ENCODE results near the gene KCTD1. TPM values are rescaled to one million over a fixed set of nuclear protein-coding genes. Genes with fewer than 3 reads are reported as not detected.

Gene KCTD1
- total and polyA plus RNA-seq, 2 donors (not counting 1 experiment from before 2014, with no cell fraction given): 2.3 to 5.0 TPM

DNA sequence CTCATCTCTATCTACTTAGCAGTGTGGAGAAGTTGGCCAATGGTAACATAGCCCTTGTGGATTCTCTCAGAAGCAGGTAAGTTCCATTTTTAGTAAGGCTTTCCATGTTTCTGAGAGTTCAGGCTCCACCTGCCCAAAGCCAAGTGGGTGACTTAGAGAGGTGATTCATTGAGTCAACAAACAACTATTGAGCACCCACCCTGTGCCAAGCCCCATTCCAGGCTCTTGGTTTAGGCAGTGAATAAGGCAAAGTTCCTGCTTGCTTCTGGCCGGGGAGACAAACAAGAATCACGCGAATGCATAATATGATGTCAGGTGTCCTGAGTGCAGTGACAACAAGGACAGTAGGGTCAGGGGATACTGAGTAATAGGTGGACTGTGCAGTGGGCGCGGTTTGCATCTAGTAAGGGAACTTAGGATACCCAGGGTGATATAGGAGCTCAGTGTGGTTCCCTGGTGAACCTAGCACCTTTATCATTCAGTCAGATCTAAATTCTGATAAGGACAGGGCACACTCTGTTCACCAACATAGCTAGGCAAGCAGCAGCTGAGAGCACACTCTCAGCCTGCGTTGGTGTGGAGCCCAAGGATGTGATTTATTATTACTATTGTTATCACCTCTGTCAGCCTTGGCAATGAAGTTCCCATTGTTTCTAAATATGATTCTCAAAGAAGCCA, 31.7 kb upstream of the KCTD1 start:
- H2AFZ ChIP-seq (ENCODE audit: insufficient read depth, low read depth, low read length, poor library complexity, severe bottlenecking): no peak overlapping the region
- 92% methylated on average over 5 of the region's 6 CpGs for WGBS (ENCODE audit: insufficient coverage)
- H3K27ac ChIP-seq (ENCODE audit: low read length in 2 of 2): no peak overlapping the region
- CTCF ChIA-PET: no interaction called here
- Mint-ChIP-seq H3K9me3 (ENCODE audit: insufficient read depth) (no peaks in the 10 kb centered on the region), H3K4me3 (no peak overlapping the region), H3K4me1 (peaks cover 10% of the 10 kb centered on the region), H3K27ac (no peak overlapping the region), H3K27me3 (peaks cover 37% of the 10 kb centered on the region)
- no peak overlapping the region for H3K4me2 ChIP-seq (replicated peaks; ENCODE audit: low read depth, low read length, poor library complexity, severe bottlenecking)
- intact Hi-C loops (cut with micrococcal nuclease): no loop called here
- DNase-seq (no peak), ATAC-seq (ENCODE audit: low read depth) (no peak)
- H3K4me1 ChIP-seq (ENCODE audit: control insufficient read depth in 2 of 2, insufficient read depth in 2 of 2, low read length in 2 of 2): peaks cover 3 to 7% of the 10 kb centered on the region in 2 donors
- no peak overlapping the region for H3K4me3 ChIP-seq (ENCODE audit: control extremely low read depth in 1 of 5, extremely low read depth in 1 of 5, insufficient read depth in 1 of 5, low read depth in 2 of 5, low read length in 4 of 5)
- no peaks in the 10 kb centered on the region for H3K36me3 ChIP-seq (replicated peaks in 1 of 2; ENCODE audit: control extremely low read depth in 1 of 2, control insufficient read depth in 1 of 2, extremely low read depth in 1 of 2, insufficient read depth in 2 of 2, low read length in 1 of 2)
- no peaks in the 10 kb centered on the region for H3K9me3 ChIP-seq (ENCODE audit: control extremely low read depth in 1 of 3, control insufficient read depth in 2 of 3, insufficient read depth in 1 of 3, low read length in 2 of 3)
- peaks cover 0 to 25% (median 15%) of the 10 kb centered on the region in 4 experiments for H3K27me3 ChIP-seq (replicated peaks in 1 of 4; ENCODE audit: control extremely low read depth in 1 of 4, control insufficient read depth in 3 of 4, insufficient read depth in 4 of 4, low read length in 3 of 4)
- no peak for TF ChIP-seq EZH2 (IDR thresholded peaks at IDR 0.05; ENCODE audit: borderline replicate concordance, insufficient read depth, low read depth, low read length, poor library complexity, severe bottlenecking)
- TF ChIP-seq, protein P1, sequence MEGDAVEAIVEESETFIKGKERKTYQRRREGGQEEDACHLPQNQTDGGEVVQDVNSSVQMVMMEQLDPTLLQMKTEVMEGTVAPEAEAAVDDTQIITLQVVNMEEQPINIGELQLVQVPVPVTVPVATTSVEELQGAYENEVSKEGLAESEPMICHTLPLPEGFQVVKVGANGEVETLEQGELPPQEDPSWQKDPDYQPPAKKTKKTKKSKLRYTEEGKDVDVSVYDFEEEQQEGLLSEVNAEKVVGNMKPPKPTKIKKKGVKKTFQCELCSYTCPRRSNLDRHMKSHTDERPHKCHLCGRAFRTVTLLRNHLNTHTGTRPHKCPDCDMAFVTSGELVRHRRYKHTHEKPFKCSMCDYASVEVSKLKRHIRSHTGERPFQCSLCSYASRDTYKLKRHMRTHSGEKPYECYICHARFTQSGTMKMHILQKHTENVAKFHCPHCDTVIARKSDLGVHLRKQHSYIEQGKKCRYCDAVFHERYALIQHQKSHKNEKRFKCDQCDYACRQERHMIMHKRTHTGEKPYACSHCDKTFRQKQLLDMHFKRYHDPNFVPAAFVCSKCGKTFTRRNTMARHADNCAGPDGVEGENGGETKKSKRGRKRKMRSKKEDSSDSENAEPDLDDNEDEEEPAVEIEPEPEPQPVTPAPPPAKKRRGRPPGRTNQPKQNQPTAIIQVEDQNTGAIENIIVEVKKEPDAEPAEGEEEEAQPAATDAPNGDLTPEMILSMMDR (IDR thresholded peaks at IDR 0.05): no peak
- H3K9ac ChIP-seq (ENCODE audit: low read length): no peak overlapping the region
- H3K79me2 ChIP-seq (ENCODE audit: control insufficient read depth, insufficient read depth, low read length): no peaks in the 10 kb centered on the region
- POLR2A ChIA-PET: no interaction called here
- H4K20me1 ChIP-seq (ENCODE audit: control insufficient read depth, insufficient read depth, low read length, poor library complexity, severe bottlenecking): no peaks in the 10 kb centered on the region

DNA sequence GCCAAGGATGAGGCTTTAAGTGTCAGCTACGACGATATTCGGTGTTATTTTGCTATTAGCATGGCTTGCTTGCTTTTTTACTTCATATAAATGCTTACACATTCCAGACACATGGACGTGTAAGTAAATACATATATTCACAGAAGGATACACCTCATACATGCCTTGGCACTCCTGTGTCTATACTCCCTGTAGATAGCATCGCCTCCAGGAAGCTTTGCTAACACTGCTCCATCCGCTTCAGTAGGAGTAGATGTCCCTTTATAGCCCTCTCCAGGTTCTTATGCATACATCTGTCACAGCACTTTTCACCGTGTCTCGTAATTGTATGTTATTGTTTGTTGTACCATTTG, 27.5 kb upstream of the KCTD1 start:
- no peak overlapping the region for H3K4me2 ChIP-seq (replicated peaks; ENCODE audit: low read depth, low read length, poor library complexity, severe bottlenecking)
- H3K27me3 Mint-ChIP-seq: peaks cover 57% of the 10 kb centered on the region
- H3K9me3 Mint-ChIP-seq (ENCODE audit: insufficient read depth): no peaks in the 10 kb centered on the region
- H3K9me3 ChIP-seq (ENCODE audit: control extremely low read depth in 1 of 3, control insufficient read depth in 2 of 3, insufficient read depth in 1 of 3, low read length in 2 of 3): no peaks in the 10 kb centered on the region
- no peaks in the 10 kb centered on the region for H4K20me1 ChIP-seq (ENCODE audit: control insufficient read depth, insufficient read depth, low read length, poor library complexity, severe bottlenecking)
- ATAC-seq (ENCODE audit: low read depth): no peak
- H3K4me1 Mint-ChIP-seq: peaks cover 12% of the 10 kb centered on the region
- POLR2A ChIA-PET: no interaction called here
- no peak overlapping the region for H3K4me3 Mint-ChIP-seq
- intact Hi-C loops (cut with micrococcal nuclease): no loop called here
- no peaks in the 10 kb centered on the region for H3K36me3 ChIP-seq (replicated peaks in 1 of 2; ENCODE audit: control extremely low read depth in 1 of 2, control insufficient read depth in 1 of 2, extremely low read depth in 1 of 2, insufficient read depth in 2 of 2, low read length in 1 of 2)
- no peak overlapping the region for H3K27ac Mint-ChIP-seq
- CTCF ChIA-PET: no interaction called here
- H3K27me3 ChIP-seq (replicated peaks in 1 of 4; ENCODE audit: control extremely low read depth in 1 of 4, control insufficient read depth in 3 of 4, insufficient read depth in 4 of 4, low read length in 3 of 4): peaks cover 0 to 32% (median 19%) of the 10 kb centered on the region in 4 experiments
- H3K4me1 ChIP-seq (ENCODE audit: control insufficient read depth in 2 of 2, insufficient read depth in 2 of 2, low read length in 2 of 2): peaks cover 6 to 9% of the 10 kb centered on the region in 2 donors
- TF ChIP-seq, protein P1 (IDR thresholded peaks at IDR 0.05): no peak
- no peak for TF ChIP-seq EZH2 (IDR thresholded peaks at IDR 0.05; ENCODE audit: borderline replicate concordance, insufficient read depth, low read depth, low read length, poor library complexity, severe bottlenecking)
- H3K4me3 ChIP-seq (ENCODE audit: control extremely low read depth in 1 of 5, extremely low read depth in 1 of 5, insufficient read depth in 1 of 5, low read depth in 2 of 5, low read length in 4 of 5): no peak overlapping the region
- no peak overlapping the region for H2AFZ ChIP-seq (ENCODE audit: insufficient read depth, low read depth, low read length, poor library complexity, severe bottlenecking)
- no peaks in the 10 kb centered on the region for H3K79me2 ChIP-seq (ENCODE audit: control insufficient read depth, insufficient read depth, low read length)
- no peak overlapping the region for H3K9ac ChIP-seq (ENCODE audit: low read length)
- H3K27ac ChIP-seq (ENCODE audit: low read length in 2 of 2): no peak overlapping the region
- DNase-seq: no peak
- 78% methylated on average over 2 of the region's 8 CpGs for WGBS (ENCODE audit: insufficient coverage)

Data from B cell (primary cell).